NCI-H510A (cell line): ENCODE results near the gene NRXN3.

Source experiments
- DNase-seq: peaks from one replicate; lab custom pipeline; 2025; lab: John Stamatoyannopoulos, UW

NRXN3 gene

GRCh38 chr14:79580906-79581305, 1410.7 kb downstream of the NRXN3 start:
- no peak for DNase-seq

GRCh38 chr14:79581912-79582576, 1411.9 kb downstream of the NRXN3 start:
- DNase-seq = no peak

GRCh38 chr14:79583738-79584408, 1413.7 kb downstream of the NRXN3 start:
- no peak for DNase-seq

- DNase-seq = no peak
Observed at GRCh38 chr14:79584679-79585078, 1414.5 kb downstream of the NRXN3 start.

- DNase-seq = no peak
Observed at GRCh38 chr14:79585845-79586244, 1415.7 kb downstream of the NRXN3 start.

GRCh38 chr14:79586416-79586815, 1416.2 kb downstream of the NRXN3 start:
- no peak for DNase-seq

GRCh38 chr14:79586989-79587598, 1416.9 kb downstream of the NRXN3 start:
- DNase-seq = no peak

- DNase-seq = no peak
Observed at GRCh38 chr14:79587875-79588274, 1417.7 kb downstream of the NRXN3 start.

GRCh38 chr14:79588398-79588797, 1418.2 kb downstream of the NRXN3 start:
- DNase-seq = no peak

- DNase-seq = no peak
Observed at GRCh38 chr14:79596551-79596950, 1426.4 kb downstream of the NRXN3 start.

- no peak for DNase-seq
Observed at GRCh38 chr14:79597566-79597965, 1427.4 kb downstream of the NRXN3 start.

- no peak for DNase-seq
Observed at GRCh38 chr14:79598339-79598738, 1428.2 kb downstream of the NRXN3 start.

- DNase-seq = no peak
Observed at GRCh38 chr14:79599239-79599638, 1429.1 kb downstream of the NRXN3 start.

GRCh38 chr14:79600406-79600805, 1430.2 kb downstream of the NRXN3 start:
- DNase-seq = no peak

- DNase-seq = no peak
Observed at GRCh38 chr14:79601579-79601978, 1431.4 kb downstream of the NRXN3 start.

- DNase-seq = no peak
Observed at GRCh38 chr14:79602045-79602444, 1431.9 kb downstream of the NRXN3 start.

- DNase-seq = no peak
Observed at GRCh38 chr14:79602742-79603141, 1432.6 kb downstream of the NRXN3 start.

GRCh38 chr14:79605849-79606248, 1435.7 kb downstream of the NRXN3 start:
- no peak for DNase-seq

GRCh38 chr14:79608446-79608845, 1438.3 kb downstream of the NRXN3 start:
- no peak for DNase-seq

GRCh38 chr14:79613625-79614024, 1443.5 kb downstream of the NRXN3 start:
- DNase-seq = no peak

- no peak for DNase-seq
Observed at GRCh38 chr14:79614448-79614847, 1444.3 kb downstream of the NRXN3 start.

- no peak for DNase-seq
Observed at GRCh38 chr14:79627058-79627457, 1456.9 kb downstream of the NRXN3 start.
